Body of pancreas (tissue), 4 donors: ENCODE results near the gene LINS1. TPM values are rescaled to one million over a fixed set of nuclear protein-coding genes. Genes with fewer than 3 reads are reported as not detected.
A peak's percentile ranks its signal among the peaks of the same experiment; 100 is the strongest.

ENCODE experiments used
- ATAC-seq: fragments of 150-250 bp; one replicate; pipeline ENCODE4 v1.9.1; 2016
- DNase-seq, 4 donors: peaks; one replicate each; pipeline ENCODE4 v3.0.0-alpha.2; 2019
- H3K27ac ChIP-seq, 4 donors: fragments of 200-600 bp; sonication (generic); 1 replicate in 3 of 4; 2 replicates in 1 of 4; pipeline versions ENCODE4 v1.5.1 to v1.6.1; 2016 to 2019; ENCODE audit warnings: mild to moderate bottlenecking in 1 of 4, mixed read lengths in 1 of 4, moderate library complexity in 1 of 4
- H3K27me3 ChIP-seq, 2 donors: fragments of 200-600 bp; sonication (generic); one replicate each; pipeline ENCODE4 v1.6.0; 2016; ENCODE audit warnings: mild to moderate bottlenecking in 1 of 2
- H3K36me3 ChIP-seq, 2 donors: fragments of 200-600 bp; sonication (generic); replicated peaks in 1 of 2; 2 replicates each; pipeline ENCODE4 v1.5.1; 2016; ENCODE audit warnings: low read depth in 2 of 2; ENCODE audit not compliant: insufficient read depth in 1 of 2
- H3K4me1 ChIP-seq: fragments of 200-600 bp; sonication (generic); one replicate; pipeline ENCODE4 v1.6.0; 2016
- H3K4me3 ChIP-seq, 2 donors: fragments of 200-600 bp; sonication (generic); 1 replicate in 1 of 2; 2 replicates in 1 of 2; pipeline ENCODE4 v1.5.1; 2016 to 2019
- H3K9me3 ChIP-seq, 3 donors: fragments of 200-600 bp; sonication (generic); 1 replicate in 2 of 3; 2 replicates in 1 of 3; pipeline ENCODE4 v1.5.1; 2016
- CTCF ChIP-seq, 7 experiments: fragments of 450-650 bp in 4 of 7; fragments of 200-600 bp in 3 of 7; sonication (generic) in 3 of 7; IDR thresholded peaks; one replicate each; pipeline ENCODE4 v1.5.1; 2016 to 2019; ENCODE audit warnings: antibody characterized with exemption in 7 of 7
- POLR2A ChIP-seq, 3 donors: fragments of 450-650 bp; IDR thresholded peaks; one replicate each; pipeline ENCODE4 v1.6.1; 2016; ENCODE audit warnings: antibody characterized with exemption in 3 of 3, mild to moderate bottlenecking in 2 of 3
- WGBS, 2 donors: methylation state at CpG; one replicate each; pipeline ENCODE4 v1.1.5; 2017; 5-methylcytosine and 5-hydroxymethylcytosine counted together
- intact Hi-C: fragments of 100-400 bp; cut with DNase I; formaldehyde crosslinking; loops from one replicate; pipeline ENCODE4 v1.15.1; 2023
- small RNA-seq: library from RNA; depleted of rRNA; stranded (forward); fragments of <200 nt; gene quantifications from one replicate; pipeline ENCODE3, GENCODE V24; 2016
- total RNA-seq, 2 donors: library from RNA; depleted of rRNA; stranded (reverse); fragments of >200 nt; gene quantifications; one replicate each; pipeline ENCODE4 v1.1.0, GENCODE V29; 2016

LINS1 gene
- total RNA-seq, 2 donors from 2014 or later = 7.0 to 18.1 TPM

GRCh38 chr15:100520132-100520921 lies 81.7 kb downstream of the LINS1 start:
- Histone ChIP-seq H3K4me1 (peaks cover 11% of the 10 kb centered on the region), H3K4me3 (no peak overlapping the region), H3K36me3 (no peaks in the 10 kb centered on the region), H3K9me3 (no peaks in the 10 kb centered on the region), H3K27ac (no peak overlapping the region), H3K27me3 (no peaks in the 10 kb centered on the region)
- 64 to 85% methylated on average over 7 of the region's 7 CpGs for WGBS, 2 donors
- peak in 1 of 4 donors; percentile 8 for DNase-seq
- ATAC-seq = no peak
- TF ChIP-seq POLR2A (IDR thresholded peaks at IDR 0.05) (no peak), CTCF (IDR thresholded peaks at IDR 0.05) (no peak)
- intact Hi-C loops = no loop called here

- Histone ChIP-seq H3K27ac (no peak overlapping the region), H3K9me3 (no peaks in the 10 kb centered on the region), H3K4me1 (peaks cover 11% of the 10 kb centered on the region), H3K27me3 (no peaks in the 10 kb centered on the region), H3K4me3 (no peak overlapping the region), H3K36me3 (no peaks in the 10 kb centered on the region)
- 55 to 57% methylated on average over 3 of the region's 3 CpGs for whole genome bisulfite sequencing, 2 donors
- DNase-seq = no peak
- no peak for ATAC-seq
- no peak for TF ChIP-seq POLR2A (IDR thresholded peaks at IDR 0.05)
- TF ChIP-seq CTCF (IDR thresholded peaks at IDR 0.05) = no peak
- intact Hi-C loops = no loop called here
Observed at GRCh38 chr15:100517846-100518245, 84.1 kb downstream of the LINS1 start.

Small RNAs within 50 kb of the gene (small RNA-seq; reads per million reads assigned to genes)
- gene RF00019 = not detected
- gene RNU6-181P = not detected
- gene RNU6-322P = not detected

Other genes starting within 250 kb of the LINS1 start
- gene CERS3, start 73.2 kb downstream of the LINS1 start, total RNA-seq = under 1 TPM in 1 of 2 donors, not detected in 1; 0.33 TPM
- gene ASB7, start 405 bp upstream of the LINS1 start, total RNA-seq = 1 to 10 TPM; 7.6 to 8.6 TPM